ENCODE results near the gene RIMS4. TPM values are rescaled to one million over a fixed set of nuclear protein-coding genes. Genes with fewer than 3 reads are reported as not detected.
"Not testable (repeated sequence)": the region's sequence is repeated elsewhere in the genome, so short reads cannot be mapped to it uniquely, and the experiment has no call there.

Gene RIMS4
- polyA plus RNA-seq, 5 donors: 1.9 to 6.0 (median 3.2) TPM

GRCh38 chr20:44832724-44833123 lies 22.4 kb upstream of the RIMS4 start:
- no peak for DNase-seq

- no peak for DNase-seq
Observed at GRCh38 chr20:44830995-44831394, 20.6 kb upstream of the RIMS4 start.

- DNase-seq: no peak
Observed at GRCh38 chr20:44830523-44830922, 20.2 kb upstream of the RIMS4 start.

GRCh38 chr20:44829688-44830087 lies 19.3 kb upstream of the RIMS4 start:
- no peak for DNase-seq

- no peak for DNase-seq
Observed at GRCh38 chr20:44828640-44829039, 18.3 kb upstream of the RIMS4 start.

GRCh38 chr20:44827401-44827800 lies 17.1 kb upstream of the RIMS4 start:
- DNase-seq: no peak

- not testable (repeated sequence) for DNase-seq
Observed at GRCh38 chr20:44821576-44821975, 11.2 kb upstream of the RIMS4 start.

- no peak for DNase-seq
Observed at GRCh38 chr20:44819936-44820335, 9.6 kb upstream of the RIMS4 start.

GRCh38 chr20:44817143-44817910 lies 7.0 kb upstream of the RIMS4 start:
- DNase-seq: no peak

GRCh38 chr20:44814937-44815336 lies 4.6 kb upstream of the RIMS4 start:
- no peak for DNase-seq

GRCh38 chr20:44811150-44811685 lies 872 bp upstream of the RIMS4 start:
- no peak for DNase-seq

- DNase-seq: no peak
Observed at GRCh38 chr20:44810061-44810390, 320 bp downstream of the RIMS4 start.

GRCh38 chr20:44809380-44810060 lies 826 bp downstream of the RIMS4 start:
- DNase-seq: no peak

GRCh38 chr20:44807684-44808056 lies 2.7 kb downstream of the RIMS4 start:
- no peak for DNase-seq

GRCh38 chr20:44807051-44807683 lies 3.2 kb downstream of the RIMS4 start:
- no peak for DNase-seq

GRCh38 chr20:44805979-44806620 lies 4.2 kb downstream of the RIMS4 start:
- peak; percentile 93 to 97 for DNase-seq

GRCh38 chr20:44805335-44805978 lies 4.9 kb downstream of the RIMS4 start:
- no peak for DNase-seq

- peak; percentile 13 to 19 for DNase-seq
Observed at GRCh38 chr20:44803383-44803941, 6.9 kb downstream of the RIMS4 start.

GRCh38 chr20:44802702-44803101 lies 7.6 kb downstream of the RIMS4 start:
- DNase-seq: no peak

GRCh38 chr20:44800391-44801046 lies 9.8 kb downstream of the RIMS4 start:
- DNase-seq: no peak

GRCh38 chr20:44799691-44800090 lies 10.7 kb downstream of the RIMS4 start:
- no peak for DNase-seq

All from right lung (tissue), 5 donors.